Activated naive CD4-positive, alpha-beta T cell treated with anti-CD3 and anti-CD28 coated beads for 36 hours (primary cell): ENCODE data around the gene CCL11. TPM values are rescaled to one million over a fixed set of nuclear protein-coding genes. Genes with fewer than 3 reads are reported as not detected.
"Not testable (repeated sequence)": the region's sequence is repeated elsewhere in the genome, so short reads cannot be mapped to it uniquely, and the experiment has no call there.

Experiments
- CTCF ChIA-PET: fragments of 350-600 bp; sonication (Branson Sonifier 250); formaldehyde crosslinking; loops from one replicate; lab custom pipeline; 2021; ENCODE audit warnings: antibody characterized with exemption; lab: Charles Lee
- DNase-seq: peaks from one replicate; pipeline ENCODE4 v3.0.0-alpha.2; 2020
- H3K27ac Mint-ChIP-seq: one replicate; pipeline ENCODE4 v1.8.0; 2021; ENCODE audit warnings: mild to moderate bottlenecking, mixed read lengths
- H3K27me3 Mint-ChIP-seq: one replicate; pipeline ENCODE4 v1.8.0; 2021; ENCODE audit warnings: low read depth, mixed read lengths
- H3K36me3 Mint-ChIP-seq: one replicate; pipeline ENCODE4 v1.8.0; 2021; ENCODE audit warnings: low read depth, mixed read lengths
- H3K4me1 Mint-ChIP-seq: one replicate; pipeline ENCODE4 v1.8.0; 2021; ENCODE audit warnings: low read depth, mixed read lengths
- H3K4me3 Mint-ChIP-seq: one replicate; pipeline ENCODE4 v1.8.0; 2021; ENCODE audit warnings: mild to moderate bottlenecking, moderate library complexity, mixed read lengths
- H3K9me3 Mint-ChIP-seq: one replicate; pipeline ENCODE4 v1.8.0; 2021; ENCODE audit warnings: mixed read lengths
- intact Hi-C: fragments of 100-400 bp; cut with micrococcal nuclease; formaldehyde crosslinking; loops from one replicate; pipeline ENCODE4 v1.15.1; 2023
- total RNA-seq, 2 experiments: library from RNA; stranded (reverse); gene quantifications; one replicate each; pipeline ENCODE4 v1.2.3, GENCODE V29; 2021

The CCL11 gene
- total RNA-seq, 2 experiments from 2014 or later, result not detected

DNA sequence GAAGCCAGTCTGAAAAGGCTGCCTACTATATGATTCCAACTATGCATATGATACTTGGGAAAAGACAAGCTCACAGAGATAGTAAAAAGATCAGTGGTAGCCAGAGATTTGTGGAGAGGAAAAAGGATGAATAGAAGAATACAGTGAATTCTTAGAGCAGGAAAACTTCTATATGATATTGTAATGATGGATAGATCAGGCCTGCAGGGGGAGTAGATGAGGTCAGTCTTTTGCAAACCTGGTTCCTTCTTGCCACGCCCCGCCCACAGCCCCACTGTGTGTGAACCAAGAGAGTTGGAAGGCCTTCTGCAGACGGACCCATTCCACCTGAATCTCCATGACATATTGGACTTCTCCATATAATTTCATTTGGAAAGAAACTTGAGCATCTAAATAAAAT, 32.9 kb downstream of the CCL11 start:
- DNase-seq, result peak; percentile 5
- Mint-ChIP-seq H3K9me3 (no peaks in the 10 kb centered on the region), H3K36me3 (no peaks in the 10 kb centered on the region), H3K4me3 (no peak overlapping the region), H3K4me1 (no peaks in the 10 kb centered on the region), H3K27me3 (peaks cover 10% of the 10 kb centered on the region), H3K27ac (no peak overlapping the region)
- CTCF ChIA-PET, result no interaction called here
- intact Hi-C loops, result no loop called here

DNA sequence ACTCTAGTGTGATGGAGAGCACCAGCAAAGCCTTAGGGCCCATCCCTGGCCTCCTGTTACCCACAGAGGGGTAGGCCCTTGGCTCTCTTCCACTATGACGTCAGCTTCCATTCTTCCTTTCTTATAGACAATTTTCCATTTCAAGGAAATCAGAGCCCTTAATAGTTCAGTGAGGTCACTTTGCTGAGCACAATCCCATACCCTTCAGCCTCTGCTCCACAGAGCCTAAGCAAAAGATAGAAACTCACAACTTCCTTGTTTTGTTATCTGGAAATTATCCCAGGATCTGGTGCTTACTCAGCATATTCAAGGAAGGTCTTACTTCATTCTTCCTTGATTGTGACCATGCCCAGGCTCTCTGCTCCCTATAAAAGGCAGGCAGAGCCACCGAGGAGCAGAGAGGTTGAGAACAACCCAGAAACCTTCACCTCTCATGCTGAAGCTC, 33.5 kb downstream of the CCL11 start, which contains the start of gene CCL8:
TSS of gene CCL8 (plus strand) at position 397 of the 445 bp plus-strand sequence. CDS start 67 bp downstream, outside the sequence.
- Mint-ChIP-seq H3K27me3 (peaks cover 7% of the 10 kb centered on the region), H3K4me3 (no peak within 1 kb of the TSS), H3K36me3 (no peaks in the 10 kb centered on the region), H3K9me3 (no peaks in the 10 kb centered on the region), H3K27ac (no peak within 1 kb of the TSS), H3K4me1 (no peaks in the 10 kb centered on the region)
- intact Hi-C loops, result no loop called here
- CTCF ChIA-PET, result no interaction called here
- no peak for DNase-seq

DNA sequence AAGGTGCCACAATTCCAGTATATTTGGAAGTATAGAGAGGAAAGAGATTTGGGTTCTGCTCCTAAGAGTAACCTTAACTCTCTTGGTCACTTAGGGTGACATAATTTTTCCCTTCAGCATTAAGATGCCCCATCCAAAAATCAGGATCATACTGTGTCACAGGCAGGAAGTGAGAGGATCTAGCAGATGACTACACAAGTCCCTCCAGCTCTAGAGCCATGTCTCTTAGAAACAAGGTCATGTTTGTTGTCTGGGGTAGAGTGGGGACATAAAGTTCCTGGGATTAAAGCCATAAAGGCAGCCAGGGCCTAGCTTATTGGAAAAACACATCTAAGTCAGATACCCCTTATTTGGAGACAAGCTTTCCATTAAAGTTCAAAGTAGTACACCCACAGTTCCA, 36.4 kb downstream of the CCL11 start:
- Mint-ChIP-seq H3K4me3 (no peak overlapping the region), H3K4me1 (no peaks in the 10 kb centered on the region), H3K9me3 (peaks cover 8% of the 10 kb centered on the region), H3K27me3 (peaks cover 11% of the 10 kb centered on the region), H3K27ac (no peak overlapping the region), H3K36me3 (no peaks in the 10 kb centered on the region)
- no peak for DNase-seq
- CTCF ChIA-PET, result interaction anchor here (0.9 to 1.8 kb wide), 2 partner anchors 40 to 121 kb away, joined by 3 to 11 read pairs; no protein-coding TSS in a partner anchor
- intact Hi-C loops, result no loop called here

DNA sequence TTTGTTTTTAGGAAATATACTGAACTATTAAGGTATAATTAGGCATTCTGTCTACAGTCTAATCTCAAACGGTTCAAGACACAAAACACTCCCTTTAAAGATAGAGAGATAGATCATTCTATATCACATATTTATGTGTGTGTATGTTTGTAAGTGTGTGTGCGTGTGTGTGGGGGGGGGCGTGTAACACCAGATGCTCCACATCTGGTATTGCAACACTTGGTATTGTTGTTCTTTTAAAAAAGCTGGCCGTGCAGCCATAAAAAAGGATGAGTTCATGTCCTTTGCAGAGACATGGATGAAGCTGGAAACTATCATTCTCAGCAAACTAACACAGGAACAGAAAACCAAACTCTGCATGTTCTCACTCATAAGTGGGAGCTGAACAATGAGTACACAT, 42.0 kb downstream of the CCL11 start:
- CTCF ChIA-PET, result interaction anchor here (1.4 kb wide), 1 partner anchor 34 kb away, joined by 5 read pairs; no protein-coding TSS in a partner anchor
- H3K4me3 Mint-ChIP-seq, H3K27ac Mint-ChIP-seq, H3K4me1 Mint-ChIP-seq, H3K36me3 Mint-ChIP-seq, DNase-seq, intact Hi-C loops, H3K9me3 Mint-ChIP-seq: not testable (repeated sequence)
- H3K27me3 Mint-ChIP-seq, result peaks cover 21% of the 10 kb centered on the region

DNA sequence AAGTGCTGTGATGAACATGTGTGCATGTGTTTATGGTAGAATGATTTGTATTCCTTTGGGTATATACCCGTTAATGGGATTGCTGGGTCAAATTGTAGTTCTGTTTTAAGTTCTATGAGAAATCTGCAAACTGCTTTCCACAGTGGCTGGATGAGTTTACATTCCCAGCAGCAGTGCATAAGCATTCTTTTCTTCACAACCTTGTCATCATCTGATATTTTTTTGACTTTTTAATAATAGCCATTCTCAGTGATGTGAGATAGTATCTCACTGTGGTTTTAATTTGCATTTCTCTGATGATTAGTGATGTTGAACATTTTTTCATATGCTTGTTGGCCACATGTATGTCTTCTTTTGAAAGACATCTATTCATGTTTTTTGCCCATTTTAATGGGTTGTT, 52.2 kb downstream of the CCL11 start:
- CTCF ChIA-PET, result no interaction called here

More for the DNA sequence above, 52.2 kb downstream of the CCL11 start:
- DNase-seq, result no peak
- Mint-ChIP-seq H3K27me3 (peaks cover 30% of the 10 kb centered on the region), H3K36me3 (no peaks in the 10 kb centered on the region), H3K27ac (no peak overlapping the region), H3K4me1 (no peaks in the 10 kb centered on the region), H3K4me3 (no peak overlapping the region), H3K9me3 (peaks cover 3% of the 10 kb centered on the region)
- intact Hi-C loops, result no loop called here

Other genes starting within 250 kb of the CCL11 start
- not detected for gene CCL2, start 30.5 kb upstream of the CCL11 start, total RNA-seq
- not detected for gene CCL7, start 15.5 kb upstream of the CCL11 start, total RNA-seq
- not detected for gene CCL8, start 33.7 kb downstream of the CCL11 start, total RNA-seq
- not detected for gene CCL13, start 70.7 kb downstream of the CCL11 start, total RNA-seq
- gene CCL1, start 77.5 kb downstream of the CCL11 start, total RNA-seq, result not detected